ENCODE measurements around the gene GLYATL3.
"Not testable (repeated sequence)": the region's sequence is repeated elsewhere in the genome, so short reads cannot be mapped to it uniquely, and the experiment has no call there.

Gene GLYATL3

DNA sequence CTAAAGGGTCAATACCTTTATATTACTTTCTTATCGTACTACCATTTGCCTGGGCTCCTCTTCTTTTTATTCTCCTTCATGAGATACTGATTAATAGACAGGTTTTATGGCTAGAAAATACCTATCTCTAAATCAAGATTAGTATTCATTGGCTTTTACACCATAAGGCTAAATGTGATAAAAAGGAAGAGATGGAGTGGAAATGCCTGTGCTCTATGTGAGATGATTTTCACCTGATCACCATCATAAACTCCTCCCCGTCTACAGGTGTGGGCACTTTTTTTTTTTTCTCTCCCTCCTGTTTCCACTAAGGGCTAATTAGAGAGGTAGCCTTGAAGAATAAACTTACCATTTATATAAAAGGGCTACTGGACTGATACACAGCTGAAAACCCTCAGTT lies at the start of gene GLYATL3:
Gene GLYATL3, plus strand, starts transcription at position 301 of the 400 bp plus-strand sequence. CDS start 12,068 bp downstream, outside the sequence.
- peak; percentile 80 for DNase-seq

DNA sequence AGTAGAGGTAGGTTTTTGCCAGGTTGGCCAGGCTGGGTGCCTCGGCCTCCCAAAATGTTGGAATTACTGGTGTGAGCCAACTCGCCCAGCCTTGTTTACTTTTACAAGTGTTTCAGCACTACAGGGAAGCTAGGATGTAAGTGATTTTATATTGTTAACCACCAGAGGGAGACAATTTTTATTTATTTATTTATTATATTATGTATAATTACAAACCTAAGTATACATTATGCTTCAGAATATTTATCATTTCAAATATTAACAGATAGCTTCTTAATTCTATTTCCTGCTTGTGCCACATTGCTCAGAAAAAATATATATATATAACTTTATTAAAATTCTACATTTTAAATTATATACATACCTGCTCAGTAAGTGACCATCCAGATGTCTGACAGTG lies 46.5 kb upstream of the GLYATL3 start:
- DNase-seq: peak; percentile 35

GRCh38 chr6:49454787-49455709 lies 44.7 kb upstream of the GLYATL3 start:
- DNase-seq: no peak

GRCh38 chr6:49457771-49458170 lies 42.0 kb upstream of the GLYATL3 start:
- no peak for DNase-seq

- no peak for DNase-seq
Observed at GRCh38 chr6:49462071-49462470, 37.7 kb upstream of the GLYATL3 start.

GRCh38 chr6:49462599-49462926 lies 37.2 kb upstream of the GLYATL3 start:
- DNase-seq: peak; percentile 43

GRCh38 chr6:49462927-49463611 lies 36.7 kb upstream of the GLYATL3 start, which contains the start of the genes CENPQ and MMUT:
CENPQ (plus strand) TSS chr6:49463370; CDS start chr6:49470177, 6,807 bp downstream.
MMUT (minus strand) TSS chr6:49463253; CDS start chr6:49459466, 3,787 bp downstream.
- DNase-seq: peak; percentile 99

DNA sequence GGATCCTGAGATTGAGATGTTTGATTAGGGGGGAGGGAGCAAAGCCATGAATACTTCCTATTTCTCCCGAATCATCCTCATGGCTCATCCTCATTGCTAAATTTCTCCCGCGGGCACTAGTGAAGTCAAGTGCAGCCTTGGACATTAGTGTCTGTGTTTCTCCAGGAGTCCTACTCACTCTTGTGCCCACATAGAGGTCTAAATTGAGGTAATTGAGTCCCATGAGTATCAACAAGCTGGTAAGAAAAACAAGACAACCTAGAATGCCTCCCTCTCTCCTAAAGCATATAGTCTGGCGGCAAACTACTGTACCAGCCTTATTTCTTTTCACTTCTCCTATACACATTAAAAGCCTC lies 36.1 kb upstream of the GLYATL3 start:
- DNase-seq: peak; percentile 59

DNA sequence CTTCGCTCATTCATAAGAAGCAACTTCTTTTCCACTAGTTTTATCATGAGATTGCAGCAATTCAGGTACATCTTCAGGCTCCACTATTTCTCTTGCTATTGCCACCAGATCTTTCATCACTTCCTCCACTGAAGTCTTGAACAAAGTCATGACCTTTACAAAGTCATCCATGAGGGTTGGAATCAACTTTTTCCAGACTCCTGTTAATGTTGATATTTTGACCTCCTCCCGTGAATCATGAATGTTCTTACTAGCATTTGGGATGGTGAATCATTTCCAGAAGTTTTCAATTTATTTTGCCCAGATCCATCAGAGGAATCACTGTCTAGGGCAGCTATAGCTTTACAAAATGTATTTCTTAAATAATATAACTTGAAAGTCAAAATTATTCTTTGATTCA lies 35.0 kb upstream of the GLYATL3 start:
- no peak for DNase-seq

- no peak for DNase-seq
Observed at GRCh38 chr6:49468042-49468441, 31.7 kb upstream of the GLYATL3 start.

- DNase-seq: not testable (repeated sequence)
Observed at GRCh38 chr6:49476564-49476963, 23.2 kb upstream of the GLYATL3 start.

GRCh38 chr6:49479308-49479970 lies 20.3 kb upstream of the GLYATL3 start:
- DNase-seq: no peak

- DNase-seq: not testable (repeated sequence)
Observed at GRCh38 chr6:49481846-49482245, 17.9 kb upstream of the GLYATL3 start.

DNA sequence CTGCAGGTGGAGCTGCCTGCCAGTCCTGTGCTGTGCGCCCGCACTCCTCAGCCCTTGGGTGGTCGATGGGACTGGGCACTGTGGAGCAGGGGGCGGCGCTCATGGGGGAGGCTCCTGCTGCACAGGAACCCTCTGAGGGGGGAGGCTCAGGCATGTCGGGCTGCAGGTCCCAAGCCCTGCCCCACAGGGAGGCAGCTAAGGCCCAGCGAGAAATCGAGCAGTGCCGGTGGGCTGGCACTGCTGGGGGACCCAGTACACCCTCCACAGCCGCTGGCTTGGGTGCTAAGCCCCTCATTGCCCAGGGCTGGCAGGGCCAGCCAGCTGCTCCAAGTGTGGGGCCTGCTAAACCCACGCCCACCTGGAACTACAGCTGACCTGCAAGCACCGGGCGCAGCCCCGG lies 16.3 kb upstream of the GLYATL3 start:
- DNase-seq: not testable (repeated sequence)

GRCh38 chr6:49490633-49491032 lies 9.1 kb upstream of the GLYATL3 start:
- DNase-seq: no peak

DNA sequence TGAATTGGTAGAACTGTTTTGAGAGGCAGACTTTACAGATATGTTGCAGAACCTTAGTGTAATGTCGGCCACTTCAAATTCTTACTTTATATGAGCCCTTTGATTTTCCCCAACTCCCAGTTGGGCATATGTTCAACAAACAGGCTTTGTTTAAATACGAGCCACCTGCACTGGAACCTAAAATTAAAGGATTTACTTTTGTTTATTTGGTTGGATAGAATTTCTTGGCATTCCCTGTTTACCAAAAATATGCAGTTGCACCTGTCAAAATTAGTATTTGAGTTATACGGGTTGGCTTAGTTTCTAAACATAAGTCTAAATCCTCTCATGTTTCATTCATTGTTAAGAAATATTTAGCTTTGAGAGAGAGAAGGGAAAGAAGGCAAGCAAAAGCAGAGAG lies 2.4 kb upstream of the GLYATL3 start:
- peak; percentile 85 for DNase-seq

GRCh38 chr6:49499126-49499525 lies 597 bp upstream of the GLYATL3 start:
- DNase-seq: peak; percentile 10

GRCh38 chr6:49504666-49505065 lies 4.9 kb downstream of the GLYATL3 start:
- no peak for DNase-seq

DNA sequence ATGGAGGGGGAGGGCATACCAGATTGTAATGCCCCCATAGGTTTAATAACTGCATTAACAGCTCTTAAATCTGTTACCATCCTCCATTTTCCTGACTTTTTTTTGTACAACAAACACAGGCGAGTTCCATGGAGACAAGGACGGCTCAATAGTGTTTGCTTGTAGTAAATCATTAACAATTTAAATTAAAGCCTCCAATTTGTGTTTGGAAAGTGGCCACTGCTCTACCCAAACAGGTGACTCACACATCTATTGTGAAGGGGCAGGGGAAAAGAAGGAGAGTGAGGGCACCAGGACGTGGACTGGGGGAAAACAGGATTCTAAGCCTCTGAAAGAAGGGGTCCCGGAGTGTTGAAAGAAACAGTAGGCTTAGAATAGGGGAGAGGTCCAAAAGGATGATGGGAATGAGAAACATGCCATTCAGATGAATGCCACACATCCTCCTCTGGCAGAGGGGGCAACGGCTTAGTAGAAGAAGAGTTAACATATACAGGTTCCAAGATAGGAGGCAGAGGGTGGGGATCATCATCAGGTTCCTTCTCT lies 6.9 kb downstream of the GLYATL3 start:
- DNase-seq: peak; percentile 86

GRCh38 chr6:49509342-49509741 lies 9.6 kb downstream of the GLYATL3 start:
- no peak for DNase-seq

DNA sequence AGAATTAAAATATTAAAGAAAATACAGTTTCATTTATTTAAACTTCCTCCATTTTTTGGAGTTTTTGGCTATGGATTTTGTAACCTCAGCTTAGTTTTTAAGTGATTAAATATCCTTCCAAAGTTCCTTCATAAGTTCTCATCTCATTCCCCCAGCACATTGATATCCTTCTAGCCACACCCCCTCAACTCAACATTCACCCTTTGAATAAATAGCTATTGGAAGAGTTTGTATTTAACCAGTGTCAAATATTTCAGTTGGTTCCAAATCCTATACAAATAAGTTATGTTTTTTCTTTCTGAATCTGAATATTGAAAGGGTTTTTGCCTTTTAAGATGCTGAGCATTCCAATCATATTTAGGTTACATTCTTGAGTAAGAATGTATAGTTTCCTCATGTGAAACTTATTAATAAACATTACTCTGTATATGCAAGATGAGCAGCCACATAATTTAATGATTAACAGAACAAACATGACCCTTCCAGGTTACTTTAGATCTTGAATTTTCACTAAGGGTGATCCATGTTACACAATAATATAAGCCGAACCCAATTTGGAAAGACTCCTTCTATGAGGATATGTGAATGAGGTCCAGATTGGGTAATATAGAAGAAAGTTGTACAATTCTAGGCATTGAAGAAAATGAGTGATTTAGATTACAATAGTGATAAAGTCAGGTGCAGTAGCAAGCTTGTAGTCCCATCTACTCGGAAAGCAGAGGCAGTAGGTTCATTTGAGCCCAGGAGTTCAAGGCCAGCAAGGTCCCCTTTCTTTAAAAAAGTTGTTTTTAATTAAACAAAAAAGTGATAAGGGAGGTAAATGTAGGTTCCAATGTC lies 13.6 kb downstream of the GLYATL3 start:
- no peak for DNase-seq

All from NCI-H69 (cell line).